GM21526 (cell line): ENCODE data around the gene MAP3K7CL.

Experiments used
- ATAC-seq: cut with Tn5 transposase; IDR thresholded peaks from one replicate; pipeline ENCODE4 v1.9.1; 2021; ENCODE audit warnings: moderate library complexity; ENCODE audit not compliant: unreplicated experiment, low FRiP score

MAP3K7CL gene

GRCh38 chr21:29190923-29191331 lies 60.5 kb downstream of the MAP3K7CL start:
- ATAC-seq = no peak

- no peak for ATAC-seq
Measured at GRCh38 chr21:29193072-29193471, 62.6 kb downstream of the MAP3K7CL start.

GRCh38 chr21:29193901-29194300 lies 63.5 kb downstream of the MAP3K7CL start:
- no peak for ATAC-seq

- no peak for ATAC-seq
Measured at GRCh38 chr21:29194342-29194741, 63.9 kb downstream of the MAP3K7CL start.

- ATAC-seq = no peak
Measured at GRCh38 chr21:29194847-29195246, 64.4 kb downstream of the MAP3K7CL start.

- peak; percentile 95 for ATAC-seq
Measured at GRCh38 chr21:29195981-29196669, 65.7 kb downstream of the MAP3K7CL start.

- peak; percentile 19 for ATAC-seq
Measured at GRCh38 chr21:29196670-29197191, 66.3 kb downstream of the MAP3K7CL start.

GRCh38 chr21:29201186-29201585 lies 70.7 kb downstream of the MAP3K7CL start:
- ATAC-seq = no peak

- no peak for ATAC-seq
Measured at GRCh38 chr21:29205009-29205408, 74.6 kb downstream of the MAP3K7CL start.

- no peak for ATAC-seq
Measured at GRCh38 chr21:29205988-29206387, 75.5 kb downstream of the MAP3K7CL start.

- no peak for ATAC-seq
Measured at GRCh38 chr21:29206445-29206844, 76.0 kb downstream of the MAP3K7CL start.

- no peak for ATAC-seq
Measured at GRCh38 chr21:29207201-29207600, 76.8 kb downstream of the MAP3K7CL start.

GRCh38 chr21:29208044-29208681 lies 77.7 kb downstream of the MAP3K7CL start:
- no peak for ATAC-seq

- ATAC-seq = no peak
Measured at GRCh38 chr21:29208682-29209059, 78.2 kb downstream of the MAP3K7CL start.

- ATAC-seq = no peak
Measured at GRCh38 chr21:29209696-29210095, 79.3 kb downstream of the MAP3K7CL start.

- no peak for ATAC-seq
Measured at GRCh38 chr21:29211205-29211604, 80.8 kb downstream of the MAP3K7CL start.

- ATAC-seq = no peak
Measured at GRCh38 chr21:29212446-29212845, 82.0 kb downstream of the MAP3K7CL start.

- no peak for ATAC-seq
Measured at GRCh38 chr21:29213513-29214385, 83.3 kb downstream of the MAP3K7CL start.

GRCh38 chr21:29215709-29216108 lies 85.3 kb downstream of the MAP3K7CL start:
- ATAC-seq = no peak

GRCh38 chr21:29217818-29218291 lies 87.4 kb downstream of the MAP3K7CL start:
- no peak for ATAC-seq

- ATAC-seq = no peak
Measured at GRCh38 chr21:29218749-29219148, 88.3 kb downstream of the MAP3K7CL start.
